ENCODE data around the gene MAX.
"Not testable (repeated sequence)": the region's sequence is repeated elsewhere in the genome, so short reads cannot be mapped to it uniquely, and the experiment has no call there.

Gene MAX

GRCh38 chr14:65103150-65103760 lies 938 bp upstream of the MAX start:
- DNase-seq, result peak; percentile 22

GRCh38 chr14:65101631-65102440 lies 481 bp downstream of the MAX start:
- peak; percentile 37 for DNase-seq

- no peak for DNase-seq
Observed at GRCh38 chr14:65100922-65101541, 1.3 kb downstream of the MAX start.

GRCh38 chr14:65098586-65098985 lies 3.7 kb downstream of the MAX start:
- DNase-seq, result no peak

- DNase-seq, result peak; percentile 12
Observed at GRCh38 chr14:65096323-65097089, 5.8 kb downstream of the MAX start.

- DNase-seq, result no peak
Observed at GRCh38 chr14:65095633-65096205, 6.6 kb downstream of the MAX start.

GRCh38 chr14:65092349-65092748 lies 10.0 kb downstream of the MAX start:
- DNase-seq, result no peak

- DNase-seq, result not testable (repeated sequence)
Observed at GRCh38 chr14:65087835-65088234, 14.5 kb downstream of the MAX start.

- DNase-seq, result not testable (repeated sequence)
Observed at GRCh38 chr14:65086686-65087085, 15.6 kb downstream of the MAX start.

- no peak for DNase-seq
Observed at GRCh38 chr14:65084554-65085505, 17.5 kb downstream of the MAX start.

- no peak for DNase-seq
Observed at GRCh38 chr14:65082930-65083329, 19.4 kb downstream of the MAX start.

- DNase-seq, result no peak
Observed at GRCh38 chr14:65080960-65081747, 21.2 kb downstream of the MAX start.

- DNase-seq, result no peak
Observed at GRCh38 chr14:65079768-65080167, 22.5 kb downstream of the MAX start.

GRCh38 chr14:65079201-65079600 lies 23.1 kb downstream of the MAX start:
- DNase-seq, result no peak

- DNase-seq, result no peak
Observed at GRCh38 chr14:65077318-65077717, 25.0 kb downstream of the MAX start.

- DNase-seq, result no peak
Observed at GRCh38 chr14:65075628-65076325, 26.5 kb downstream of the MAX start.

GRCh38 chr14:65074449-65075150 lies 27.7 kb downstream of the MAX start:
- no peak for DNase-seq

- no peak for DNase-seq
Observed at GRCh38 chr14:65073605-65074201, 28.6 kb downstream of the MAX start.

- DNase-seq, result no peak
Observed at GRCh38 chr14:65072937-65073336, 29.4 kb downstream of the MAX start.
